Aorta (tissue), 5 donors: ENCODE results near the gene CLIP1. TPM values are rescaled to one million over a fixed set of nuclear protein-coding genes. Genes with fewer than 3 reads are reported as not detected.

Experiments
- ATAC-seq: fragments of 200-7000 bp; cut with Tn5 transposase; one replicate; pipeline ENCODE4 v1.9.1; 2022; ENCODE audit warnings: moderate library complexity; ENCODE audit not compliant: low FRiP score
- DNase-seq, 2 donors: peaks; one replicate each; pipeline ENCODE4 v3.0.0-alpha.2; 2020
- H3K27ac ChIP-seq, 2 donors: one replicate each; pipeline ENCODE4 v1.5.1; 2013; ENCODE audit warnings: low read length in 2 of 2, mild to moderate bottlenecking in 2 of 2, moderate library complexity in 2 of 2, control low read depth in 1 of 2, inconsistent platforms in 1 of 2, low read depth in 1 of 2
- H3K27me3 ChIP-seq, 2 donors: one replicate each; pipeline ENCODE4 v1.6.1; 2013; ENCODE audit warnings: control low read depth in 1 of 2, low read length in 1 of 2, mild to moderate bottlenecking in 1 of 2, moderate library complexity in 1 of 2; ENCODE audit not compliant: insufficient read depth in 2 of 2, control insufficient read depth in 1 of 2
- H3K36me3 ChIP-seq, 2 donors: one replicate each; pipeline ENCODE4 v1.6.1; 2013; ENCODE audit warnings: control low read depth in 1 of 2, low read length in 1 of 2, mild to moderate bottlenecking in 1 of 2; ENCODE audit not compliant: insufficient read depth in 2 of 2, control insufficient read depth in 1 of 2
- H3K4me1 ChIP-seq, 2 donors: one replicate each; pipeline ENCODE4 v1.6.1; 2013; ENCODE audit warnings: low read length in 2 of 2, control low read depth in 1 of 2, mild to moderate bottlenecking in 1 of 2, moderate library complexity in 1 of 2; ENCODE audit not compliant: insufficient read depth in 2 of 2, control insufficient read depth in 1 of 2
- H3K4me3 ChIP-seq, 2 donors: one replicate each; pipeline ENCODE4 v1.5.1; 2013; ENCODE audit warnings: low read length in 2 of 2, control low read depth in 1 of 2, mild to moderate bottlenecking in 1 of 2
- H3K9me3 ChIP-seq: one replicate; pipeline ENCODE4 v1.6.1; 2013; ENCODE audit warnings: mild to moderate bottlenecking, low read length; ENCODE audit not compliant: control insufficient read depth
- WGBS, 2 donors: extraction: QIAGEN DNeasy Blood & Tissue Kit; methylation state at CpG; one replicate each; pipeline ENCODE4 v1.1.7; 2013; 5-methylcytosine and 5-hydroxymethylcytosine counted together
- intact Hi-C, 2 donors: fragments of 100-400 bp; cut with DNase I; formaldehyde crosslinking; loops; one replicate each; pipeline versions ENCODE4 v1.14.2 to v1.15.0; 2022
- polyA plus RNA-seq, 2 donors: library from polyadenylated mRNA; stranded (reverse); fragments of 200-250 nt; gene quantifications; one replicate each; pipeline ENCODE4 v1.2.3, GENCODE V29; 2013
- total RNA-seq, 2 donors: library from RNA; stranded (reverse); fragmentation: NEBNext Ultra II Directional; extraction: Animal tissue kit (Norgen Biotek cat#: 25700); gene quantifications; one replicate each; pipeline ENCODE4 v1.2.1, GENCODE V29; 2021
- donor health status: healthy with polysubstance abuse.
- donor health status: Bipolar disorder and iron deficiency.
- donor health status: DM: no; HTN: no; CAD: no.
- donor health status: DM: no; HTN: no; CAD: no.
- donor health status: DM: yes; HTN: yes; CAD: no.

The CLIP1 gene
- total and polyA plus RNA-seq, 4 donors: 33.2 to 182 (median 80.9) TPM

- H3K4me3 ChIP-seq: no peak overlapping the region
- DNase-seq: no peak
Measured at GRCh38 chr12:122460061-122460460, 37.6 kb upstream of the CLIP1 start.

GRCh38 chr12:122459211-122459610, 36.7 kb upstream of the CLIP1 start:
- ATAC-seq: no peak
- Histone ChIP-seq H3K4me3 (no peak overlapping the region), H3K36me3 (no peaks in the 10 kb centered on the region), H3K27ac (no peak overlapping the region), H3K9me3 (no peaks in the 10 kb centered on the region), H3K4me1 (no peaks in the 10 kb centered on the region), H3K27me3 (no peaks in the 10 kb centered on the region)
- intact Hi-C loops: no loop called here
- 87 to 89% methylated on average over 2 of the region's 2 CpGs for WGBS, 2 donors
- DNase-seq: peak in 1 of 2 donors; percentile 39

More at GRCh38 chr12:122460061-122460460, 37.6 kb upstream of the CLIP1 start:
- 93% methylated on average over 7 of the region's 7 CpGs for WGBS, 2 donors
- no peaks in the 10 kb centered on the region for H3K36me3 ChIP-seq
- intact Hi-C loops: no loop called here
- no peak overlapping the region for H3K27ac ChIP-seq
- no peaks in the 10 kb centered on the region for H3K9me3 ChIP-seq
- no peak for ATAC-seq
- H3K27me3 ChIP-seq: no peaks in the 10 kb centered on the region
- H3K4me1 ChIP-seq: no peaks in the 10 kb centered on the region

DNA sequence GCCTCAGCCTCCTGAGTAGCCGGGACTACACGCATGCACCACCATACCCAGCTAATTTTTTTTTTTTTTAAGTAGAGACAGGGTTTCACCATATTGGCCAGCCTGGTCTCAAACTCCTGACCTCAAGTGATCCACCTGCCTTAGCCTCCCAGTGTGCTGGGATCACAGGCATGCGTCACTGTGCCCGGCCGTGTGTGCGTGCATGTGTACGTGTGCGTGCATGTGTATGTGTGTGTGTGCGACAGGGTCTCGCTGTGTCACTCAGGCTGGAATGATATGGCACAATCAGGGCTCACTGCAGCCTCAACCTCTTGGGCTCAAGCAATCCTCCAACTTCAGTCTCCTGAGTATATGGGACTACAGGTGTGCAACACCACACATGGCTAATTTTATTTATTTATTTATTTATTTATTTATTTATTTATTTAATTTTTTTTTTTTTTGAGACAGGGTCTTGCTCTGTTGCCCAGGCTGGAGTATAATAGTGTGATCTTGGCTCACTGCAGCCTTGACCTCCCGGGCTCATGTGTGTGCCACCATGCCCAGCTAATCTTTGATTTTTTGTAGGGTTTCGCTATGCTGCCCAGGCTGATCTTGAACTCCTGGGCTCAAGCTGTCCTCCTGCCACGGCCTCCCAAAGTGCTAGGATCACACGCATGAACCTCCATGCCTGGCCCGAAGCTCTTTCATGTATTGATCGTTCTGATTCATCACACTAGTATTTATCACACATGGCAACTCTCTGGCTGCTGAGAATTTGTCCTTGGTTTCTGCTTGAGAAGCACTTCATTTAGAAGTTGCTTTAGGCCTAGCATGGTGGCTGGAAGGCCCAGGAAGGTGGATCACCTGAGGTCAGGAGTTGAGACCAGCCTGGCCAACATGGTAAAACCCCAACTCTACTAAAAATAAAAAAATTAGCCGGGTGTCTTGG, 35.9 kb upstream of the CLIP1 start:
- WGBS, 2 donors: 94 to 95% methylated on average over 17 of the region's 17 CpGs

GRCh38 chr12:122457627-122458026, 35.2 kb upstream of the CLIP1 start:
- no peak for ATAC-seq
- 77 to 79% methylated on average over 2 of the region's 2 CpGs for WGBS, 2 donors
- Histone ChIP-seq H3K27ac (no peak overlapping the region), H3K4me3 (no peak overlapping the region), H3K4me1 (no peaks in the 10 kb centered on the region), H3K9me3 (no peaks in the 10 kb centered on the region), H3K36me3 (no peaks in the 10 kb centered on the region), H3K27me3 (no peaks in the 10 kb centered on the region)
- peak in 1 of 2 donors; percentile 34 for DNase-seq
- intact Hi-C loops: no loop called here

More for the DNA sequence above, 35.9 kb upstream of the CLIP1 start:
- H3K27me3 ChIP-seq: no peaks in the 10 kb centered on the region
- H3K36me3 ChIP-seq: no peaks in the 10 kb centered on the region
- no peaks in the 10 kb centered on the region for H3K9me3 ChIP-seq
- no peak overlapping the region for H3K27ac ChIP-seq
- H3K4me3 ChIP-seq: no peak overlapping the region
- intact Hi-C loops: no loop called here
- peak in 1 of 2 donors; percentile 47 for DNase-seq
- ATAC-seq: no peak
- H3K4me1 ChIP-seq: no peaks in the 10 kb centered on the region

DNA sequence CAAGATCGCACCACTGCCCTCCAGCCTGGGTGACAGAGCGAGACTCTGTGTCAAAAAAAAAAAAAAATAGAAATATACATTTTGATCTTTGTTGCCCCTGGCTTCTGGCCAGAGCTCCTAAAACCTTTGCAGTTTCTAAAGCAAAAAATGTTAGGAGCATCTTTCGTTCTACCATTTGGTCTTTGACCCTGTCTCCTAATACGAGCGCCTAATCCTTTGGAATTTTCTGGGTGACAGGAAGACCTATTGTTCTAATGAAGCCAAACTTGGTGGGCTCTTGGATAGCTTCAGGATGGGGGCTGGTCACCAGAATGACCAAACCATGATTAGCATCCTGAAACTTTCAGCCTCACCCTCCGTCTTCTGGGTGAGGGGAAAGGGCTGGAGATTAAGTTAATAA, 32.3 kb upstream of the CLIP1 start:
- peak in 1 of 2 donors; percentile 16 for DNase-seq
- 61 to 73% methylated on average over 6 of the region's 6 CpGs for WGBS, 2 donors
- Histone ChIP-seq H3K4me1 (no peaks in the 10 kb centered on the region), H3K9me3 (no peaks in the 10 kb centered on the region), H3K4me3 (no peak overlapping the region), H3K27me3 (no peaks in the 10 kb centered on the region), H3K36me3 (no peaks in the 10 kb centered on the region), H3K27ac (no peak overlapping the region)
- no peak for ATAC-seq
- intact Hi-C loops: no loop called here

DNA sequence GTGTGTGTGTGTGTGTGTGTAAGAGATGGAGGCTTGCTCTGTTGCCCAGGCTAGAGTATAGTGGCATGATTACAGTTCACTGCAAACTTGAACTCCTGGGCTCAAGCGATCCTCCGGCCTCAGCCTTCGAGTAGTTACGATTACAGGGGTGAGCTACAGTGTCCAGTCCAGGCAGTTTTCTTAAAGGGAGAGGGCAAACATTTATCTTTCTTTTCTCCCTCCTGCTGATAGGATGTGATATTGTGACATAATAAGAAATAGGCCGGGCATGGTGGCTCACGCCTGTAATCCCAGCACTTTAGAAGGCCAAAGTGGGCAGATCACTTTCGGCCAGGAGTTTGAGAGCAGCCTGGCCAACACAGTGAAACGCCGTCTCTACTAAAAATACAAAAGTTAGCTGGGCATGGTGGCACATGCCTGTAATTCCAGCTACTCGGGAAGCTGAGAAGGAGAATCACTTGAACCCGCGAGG, 31.8 kb upstream of the CLIP1 start:
- Histone ChIP-seq H3K9me3 (no peaks in the 10 kb centered on the region), H3K36me3 (no peaks in the 10 kb centered on the region), H3K4me3 (no peak overlapping the region), H3K27me3 (no peaks in the 10 kb centered on the region), H3K27ac (no peak overlapping the region), H3K4me1 (no peaks in the 10 kb centered on the region)
- ATAC-seq (no peak), DNase-seq (peak in 1 of 2 donors; percentile 55)
- intact Hi-C loops: no loop called here
- WGBS, 2 donors: 45 to 53% methylated on average over 12 of the region's 12 CpGs

GRCh38 chr12:122452701-122453285, 30.3 kb upstream of the CLIP1 start:
- no peaks in the 10 kb centered on the region for H3K36me3 ChIP-seq
- intact Hi-C loops: no loop called here
- DNase-seq: peak in 1 of 2 donors; percentile 3
- H3K27ac ChIP-seq: no peak overlapping the region
- 93 to 94% methylated on average over 11 of the region's 11 CpGs for WGBS, 2 donors
- H3K9me3 ChIP-seq: no peaks in the 10 kb centered on the region
- no peak for ATAC-seq
- H3K4me1 ChIP-seq: no peaks in the 10 kb centered on the region
- no peak overlapping the region for H3K4me3 ChIP-seq
- H3K27me3 ChIP-seq: no peaks in the 10 kb centered on the region

- no peak overlapping the region for H3K27ac ChIP-seq
- H3K4me1 ChIP-seq: no peaks in the 10 kb centered on the region
- intact Hi-C loops: no loop called here
- 91 to 95% methylated on average over 2 of the region's 2 CpGs for WGBS, 2 donors
- H3K9me3 ChIP-seq: no peaks in the 10 kb centered on the region
- H3K4me3 ChIP-seq: no peak overlapping the region
- H3K27me3 ChIP-seq: no peaks in the 10 kb centered on the region
- ATAC-seq (no peak), DNase-seq (no peak)
- no peaks in the 10 kb centered on the region for H3K36me3 ChIP-seq
Measured at GRCh38 chr12:122449317-122449716, 26.8 kb upstream of the CLIP1 start.
